ENCODE data around the gene TNK2.
"Not testable (repeated sequence)": the region's sequence is repeated elsewhere in the genome, so short reads cannot be mapped to it uniquely, and the experiment has no call there.

Gene TNK2

DNA sequence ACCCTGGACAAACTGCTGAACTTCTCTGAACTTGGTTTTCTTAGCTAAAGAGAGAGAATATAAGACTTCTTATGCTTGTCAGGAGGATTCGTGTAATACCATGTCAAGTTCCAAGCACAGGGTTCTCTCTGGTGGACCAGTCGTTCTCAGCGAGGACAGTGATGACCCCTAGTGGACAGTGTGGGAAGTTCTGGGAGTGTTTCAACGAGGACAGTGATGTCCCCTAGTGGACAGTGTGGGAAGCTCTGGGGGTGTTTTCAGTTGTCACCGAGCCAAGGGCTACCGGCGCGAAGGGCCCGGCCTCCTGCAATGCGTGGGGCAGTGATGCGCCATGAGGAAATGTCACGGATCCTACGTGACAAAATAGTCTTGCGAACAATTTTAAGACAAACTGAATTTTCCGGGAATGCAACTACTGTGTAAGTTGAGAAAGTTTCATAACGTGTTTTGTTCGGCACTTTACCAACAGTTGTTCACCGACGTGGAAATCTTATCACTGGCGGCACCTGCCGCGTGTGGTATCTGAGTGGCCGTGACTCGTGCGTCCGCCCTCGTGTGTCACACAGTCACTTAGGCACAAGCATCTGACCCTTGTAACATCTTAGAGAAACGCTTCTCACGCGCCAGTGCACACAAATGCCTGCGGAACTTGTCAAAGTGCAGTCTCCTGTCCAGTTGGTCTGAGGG lies 57.4 kb downstream of the TNK2 start:
- peak; percentile 77 for DNase-seq (ENCODE audit: low read depth, low spot score)

GRCh38 chr3:195849322-195850074 lies 58.9 kb downstream of the TNK2 start:
- no peak for DNase-seq (ENCODE audit: low read depth, low spot score)

GRCh38 chr3:195847055-195847950 lies 61.0 kb downstream of the TNK2 start:
- DNase-seq (ENCODE audit: low read depth, low spot score), result no peak

DNA sequence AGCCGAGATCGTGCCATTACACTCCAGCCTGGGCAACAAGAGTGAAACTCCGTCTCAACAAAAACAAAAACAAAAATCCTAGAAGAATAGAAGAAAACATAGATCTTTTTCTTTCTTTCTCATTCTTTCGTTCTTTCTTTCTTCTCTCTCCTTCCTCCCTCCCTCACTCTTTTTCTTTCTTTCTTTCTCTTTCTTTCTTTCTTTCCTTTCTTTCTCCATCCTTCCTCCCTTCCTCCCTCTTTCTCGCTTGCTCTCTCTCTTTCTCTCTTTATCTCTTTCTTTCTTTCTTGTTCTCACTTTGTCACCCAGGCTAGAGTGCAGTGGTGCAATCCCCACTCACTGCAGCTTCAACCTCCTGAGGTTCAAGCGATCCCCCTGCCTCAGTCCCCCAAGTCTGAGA lies 62.9 kb downstream of the TNK2 start:
- DNase-seq (ENCODE audit: low read depth, low spot score), result no peak

DNA sequence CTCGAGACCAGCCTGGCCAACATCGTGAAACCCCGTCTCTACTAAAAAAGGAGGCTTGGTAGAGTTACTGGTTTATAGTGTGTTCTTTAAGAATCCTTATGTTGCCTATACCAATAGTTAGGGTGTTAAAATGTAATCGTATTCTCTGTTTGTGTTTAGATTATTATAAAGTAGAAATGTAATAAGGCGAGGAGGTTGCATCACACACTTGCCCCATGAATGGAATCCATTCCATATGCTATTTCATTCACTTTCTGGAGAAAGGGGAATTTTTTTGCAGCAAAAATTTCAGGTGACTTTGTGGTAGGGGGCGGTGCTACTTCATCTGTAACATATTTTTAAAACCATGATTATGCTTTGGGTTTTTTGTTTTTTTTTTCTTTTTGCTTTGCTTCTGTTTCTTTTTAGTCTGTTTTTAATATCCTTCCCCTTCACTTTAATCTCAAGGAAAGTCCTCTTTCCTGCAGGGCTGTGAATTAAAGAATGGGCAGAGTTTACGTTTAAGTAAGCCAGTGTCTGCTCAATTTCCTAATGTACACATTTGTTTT lies 63.6 kb downstream of the TNK2 start:
- DNase-seq (ENCODE audit: low read depth, low spot score), result no peak

DNA sequence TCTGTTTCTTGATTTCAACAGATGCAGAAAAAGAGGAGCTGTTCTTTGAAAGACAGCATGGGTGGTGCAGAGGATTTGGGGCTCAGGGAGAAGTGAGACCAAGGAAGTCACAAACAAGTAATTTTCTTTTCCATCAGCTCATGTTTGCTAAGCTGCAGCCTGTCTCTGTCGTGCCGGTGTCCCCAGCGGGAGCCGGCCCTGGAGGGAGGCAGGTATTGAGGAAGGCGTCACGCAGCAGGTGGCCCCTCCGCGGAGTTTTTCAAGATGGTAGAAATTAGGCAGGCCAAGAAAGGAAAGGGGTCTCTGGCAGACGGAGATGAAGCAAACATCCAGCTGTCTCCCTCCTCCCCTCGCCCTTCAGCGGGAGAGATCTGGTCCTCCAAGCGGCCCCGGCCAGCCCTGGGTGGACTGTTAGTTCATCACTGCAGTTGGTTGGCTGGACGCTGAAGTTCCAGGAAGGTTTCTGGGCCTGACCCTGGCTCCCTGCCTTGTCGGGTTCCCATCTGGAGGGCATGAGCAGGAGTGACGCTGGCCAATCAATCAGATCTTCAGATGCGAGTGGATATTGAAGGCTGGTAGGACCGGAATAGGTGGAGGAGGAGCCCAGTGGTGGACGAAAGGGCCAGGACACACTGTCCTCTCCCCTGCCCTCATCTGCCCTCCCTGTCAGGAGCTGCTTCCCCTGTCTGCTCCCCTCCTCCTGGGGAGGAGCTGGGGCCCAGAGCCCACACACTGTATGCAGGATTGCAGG lies 68.9 kb downstream of the TNK2 start:
- no peak for DNase-seq (ENCODE audit: low read depth, low spot score)

GRCh38 chr3:195838714-195839113 lies 69.6 kb downstream of the TNK2 start:
- DNase-seq (ENCODE audit: low read depth, low spot score), result no peak

GRCh38 chr3:195836476-195837135 lies 71.7 kb downstream of the TNK2 start:
- no peak for DNase-seq (ENCODE audit: low read depth, low spot score)

- no peak for DNase-seq (ENCODE audit: low read depth, low spot score)
These were observed 72.6 kb downstream of the TNK2 start for GRCh38 chr3:195835791-195836190.

DNA sequence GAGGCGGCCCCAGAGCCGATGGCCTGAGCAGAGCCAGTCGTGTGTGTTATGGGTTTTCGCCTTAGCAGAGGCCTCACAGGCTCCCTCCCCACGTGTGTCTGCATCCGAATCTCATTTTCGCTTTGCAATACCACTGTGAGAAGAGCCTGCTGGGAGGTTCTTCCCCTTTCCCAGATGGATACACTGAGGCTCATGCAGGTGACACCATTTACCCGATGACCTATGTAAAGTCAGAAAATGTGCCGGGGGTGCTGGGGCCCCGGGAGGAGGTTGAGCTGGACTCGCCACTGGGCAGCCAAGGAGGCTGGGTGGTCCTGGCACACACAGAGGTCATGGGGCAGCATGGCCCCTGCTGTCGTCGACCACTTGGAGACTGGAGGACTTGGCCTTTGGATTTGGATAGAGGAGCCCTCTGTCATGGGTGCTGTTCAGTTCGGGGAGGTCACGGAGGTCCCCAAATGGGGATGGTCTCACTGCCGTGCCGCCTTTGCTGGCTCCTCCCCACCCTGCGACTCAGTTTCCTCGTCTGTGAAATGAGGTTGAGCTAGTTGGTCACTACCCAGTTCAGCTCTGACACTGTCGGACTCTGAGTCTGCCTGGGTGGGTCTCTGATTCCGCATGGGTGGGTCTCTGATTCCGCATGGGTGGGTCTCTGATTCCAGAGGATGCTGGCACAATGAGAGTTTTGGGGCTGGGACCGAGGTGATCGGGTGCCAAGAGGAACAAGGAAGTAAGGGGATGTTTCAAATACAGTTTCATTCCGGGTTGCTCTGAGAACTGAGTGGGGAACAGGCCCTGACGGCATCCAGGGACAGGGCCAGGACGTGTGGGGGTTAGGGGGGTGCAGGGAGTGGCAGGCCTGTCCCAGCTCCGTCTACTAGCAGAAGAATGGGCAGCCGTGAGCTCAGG lies 73.4 kb downstream of the TNK2 start:
- no peak for DNase-seq (ENCODE audit: low read depth, low spot score)

- DNase-seq (ENCODE audit: low read depth, low spot score), result no peak
These were observed 78.5 kb downstream of the TNK2 start for GRCh38 chr3:195829897-195830254.

DNA sequence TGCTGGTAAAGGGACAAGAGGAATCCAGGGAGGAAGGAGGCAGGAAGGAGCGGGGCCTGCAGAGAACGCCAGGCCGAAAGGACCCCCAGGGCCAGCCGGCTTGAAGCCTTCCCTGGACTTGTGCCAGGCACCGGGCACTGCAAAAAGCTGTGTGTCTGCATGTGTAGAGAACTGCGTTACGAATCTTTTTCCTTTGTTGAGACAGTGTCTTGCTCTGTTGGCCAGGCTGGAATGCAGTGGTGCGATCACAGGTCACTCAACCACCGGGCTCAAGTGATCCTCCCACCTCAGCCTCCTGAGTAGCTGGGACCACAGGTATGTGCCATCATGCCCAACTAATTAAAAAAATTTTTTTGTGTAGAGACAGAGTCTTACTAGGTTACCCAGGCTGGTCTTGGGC lies 79.6 kb downstream of the TNK2 start:
- DNase-seq (ENCODE audit: low read depth, low spot score), result no peak

DNA sequence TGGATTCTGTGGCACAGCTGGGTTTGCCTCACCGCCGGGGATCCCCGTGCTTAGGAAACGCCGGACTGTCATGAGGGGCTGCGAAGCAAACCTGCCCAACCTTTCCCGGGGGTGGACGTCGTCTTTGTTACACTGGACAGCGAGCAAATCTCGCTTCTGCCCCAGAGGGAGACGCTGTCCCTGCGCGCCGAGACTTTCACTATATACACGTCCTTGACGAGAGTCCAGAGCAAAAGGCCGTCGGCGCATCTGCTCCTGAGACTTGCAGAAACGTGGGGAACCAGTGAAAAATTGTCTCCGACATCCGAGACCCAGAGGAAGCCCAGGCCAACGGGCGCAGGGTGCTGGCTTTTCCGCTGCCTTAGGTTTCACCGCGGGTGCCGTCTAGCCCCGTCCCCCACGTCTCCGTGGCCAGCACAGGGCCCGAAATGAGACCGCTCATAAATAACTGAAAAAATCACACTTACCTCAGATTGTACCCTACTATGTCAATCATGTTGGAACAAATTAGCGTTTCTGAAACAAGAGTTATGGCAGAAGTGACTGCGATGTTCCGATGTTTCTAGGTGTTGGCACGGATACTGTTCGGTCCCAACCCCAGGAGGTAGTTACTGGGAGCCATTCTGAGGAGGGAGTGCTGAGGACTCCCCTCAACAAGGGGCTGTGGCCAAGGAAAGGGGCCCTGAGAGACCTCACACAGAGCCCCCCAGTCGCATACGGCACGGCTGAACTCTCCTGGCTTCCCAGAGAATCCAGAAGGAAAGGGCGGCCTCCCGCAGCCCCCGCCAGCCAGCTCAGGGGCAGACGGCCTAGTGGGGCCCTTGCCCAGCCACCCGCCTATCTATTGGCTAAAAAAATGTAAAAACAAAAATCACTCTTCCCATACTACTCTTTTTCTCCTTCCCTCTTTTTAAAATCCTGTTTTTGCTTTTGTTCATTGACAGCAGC lies 82.2 kb downstream of the TNK2 start:
- DNase-seq (ENCODE audit: low read depth, low spot score), result no peak

DNA sequence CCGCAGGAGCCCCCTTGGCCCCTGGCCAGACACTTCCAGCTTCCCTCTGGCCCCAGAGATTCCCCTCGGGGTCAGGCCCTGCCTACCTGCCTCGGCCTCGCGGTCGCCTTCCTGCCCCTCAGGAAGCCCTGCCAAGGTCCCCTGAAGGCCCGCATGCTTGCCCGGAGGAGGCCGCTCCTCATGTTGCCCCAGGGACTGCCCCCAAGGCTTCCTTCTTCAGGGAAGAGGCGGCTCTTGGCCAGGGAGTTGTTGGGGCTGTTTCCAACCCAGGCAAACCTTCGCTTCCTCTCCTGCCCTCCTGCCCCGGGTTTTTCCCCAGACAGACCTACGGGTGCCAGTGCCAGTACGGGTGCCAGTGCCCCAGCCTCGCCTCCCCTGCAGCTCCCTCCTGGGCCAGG lies 83.2 kb downstream of the TNK2 start:
- DNase-seq (ENCODE audit: low read depth, low spot score), result no peak

- DNase-seq (ENCODE audit: low read depth, low spot score), result not testable (repeated sequence)
These were observed 83.7 kb downstream of the TNK2 start for GRCh38 chr3:195824425-195825190.

- no peak for DNase-seq (ENCODE audit: low read depth, low spot score)
These were observed 84.4 kb downstream of the TNK2 start for GRCh38 chr3:195823999-195824398.

DNA sequence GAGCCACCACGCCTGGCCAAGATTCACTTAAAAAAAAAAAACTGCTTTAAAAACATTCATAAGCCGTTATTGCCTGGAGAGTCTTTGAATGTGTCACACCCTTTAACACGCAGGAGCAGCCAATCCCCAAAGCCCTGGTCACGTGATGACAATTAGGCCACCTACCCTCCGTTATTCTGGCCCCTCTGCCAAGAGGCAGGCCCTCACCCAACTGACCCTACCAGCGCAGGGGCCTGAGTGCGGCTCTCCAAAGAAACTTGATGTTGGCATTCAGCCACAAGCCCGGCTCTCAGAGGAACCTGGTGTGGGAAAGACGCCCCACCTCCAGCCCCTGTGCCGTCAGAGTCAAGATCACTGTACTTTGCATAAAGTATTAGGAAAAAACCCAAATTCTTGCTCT lies 85.1 kb downstream of the TNK2 start:
- DNase-seq (ENCODE audit: low read depth, low spot score), result no peak

DNA sequence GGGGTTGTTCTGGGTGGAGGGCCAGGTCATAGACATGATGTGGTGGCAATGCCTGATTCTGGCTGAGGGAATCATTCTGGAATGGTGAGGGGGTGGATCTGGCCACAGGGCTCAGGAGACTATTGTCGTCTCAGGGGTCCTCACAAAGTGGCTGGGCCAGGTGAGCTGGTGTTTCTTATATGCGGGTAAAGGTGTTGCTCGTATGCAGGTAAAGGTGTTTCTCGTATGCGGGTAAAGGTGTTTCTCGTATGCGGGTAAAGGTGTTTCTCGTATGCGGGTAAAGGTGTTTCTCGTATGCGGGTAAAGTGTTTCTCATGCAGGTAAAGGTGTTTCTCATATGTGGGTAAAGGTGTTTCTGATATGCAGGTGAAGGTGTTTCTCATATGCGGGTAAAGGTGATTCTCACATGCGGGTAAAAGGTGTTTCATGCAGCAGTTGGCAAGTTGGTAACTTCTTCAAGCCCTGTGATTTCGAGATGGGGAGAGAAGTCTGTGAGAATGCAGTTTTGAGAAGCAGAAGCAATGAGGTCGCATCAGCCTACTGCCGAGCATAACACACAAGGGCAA lies 86.1 kb downstream of the TNK2 start:
- no peak for DNase-seq (ENCODE audit: low read depth, low spot score)
